GM12892 (cell line): ENCODE results near the gene SH3TC1.

Experiments used
- POLR2A ChIP-seq: IDR thresholded peaks from 2 replicates; pipeline ENCODE4 v1.6.1; 2011; ENCODE audit warnings: low read depth, low read length, control low read depth
- POLR2AphosphoS5 ChIP-seq: IDR thresholded peaks from 2 replicates; pipeline ENCODE4 v1.6.1; 2011; ENCODE audit warnings: low read depth, low read length, control low read depth

DNA sequence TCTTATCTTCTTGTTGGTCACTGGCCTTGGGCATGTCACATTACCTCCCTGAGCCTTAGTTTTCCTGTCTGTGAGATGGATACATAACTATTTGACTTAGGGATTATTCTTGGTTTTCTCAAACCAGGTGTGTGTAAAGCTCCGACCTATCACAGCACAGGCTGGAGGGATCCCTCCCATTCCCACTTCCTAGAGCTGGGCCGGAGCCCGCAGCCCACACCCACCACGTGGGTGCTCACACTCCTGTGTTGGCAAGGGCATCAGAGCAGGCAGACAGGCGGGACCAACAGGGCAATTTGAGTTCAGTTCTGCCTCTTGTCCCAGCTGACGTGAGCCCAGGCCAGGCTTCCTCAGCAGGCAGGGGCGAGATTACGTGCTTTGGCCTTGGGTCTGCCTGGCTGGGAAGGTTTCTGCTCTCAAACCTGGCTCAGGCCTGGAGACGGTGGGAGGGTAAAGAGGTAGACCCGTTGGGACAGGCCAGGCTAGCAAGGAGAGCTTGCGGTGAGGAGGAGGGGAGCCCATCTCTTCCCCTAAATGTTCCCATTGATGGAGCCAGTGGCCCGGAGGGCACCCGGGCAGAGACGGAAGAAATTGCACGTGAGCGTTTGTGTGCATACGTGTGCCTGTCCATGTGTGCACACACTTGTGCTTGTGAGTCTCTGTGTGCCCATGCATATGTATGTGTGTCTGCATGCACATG, 734 bp upstream of the SH3TC1 start:
- no peak for TF ChIP-seq POLR2A
- TF ChIP-seq POLR2AphosphoS5: no peak
